Measurements from ENCODE around the gene CDK5.

The CDK5 gene

GRCh38 chr7:151071032-151071866 lies 13.6 kb upstream of the CDK5 start:
- DNase-seq = no peak

- DNase-seq = no peak
Observed at GRCh38 chr7:151070574-151070960, 12.9 kb upstream of the CDK5 start.

GRCh38 chr7:151069841-151070573 lies 12.3 kb upstream of the CDK5 start:
- DNase-seq = no peak

GRCh38 chr7:151068069-151068773 lies 10.5 kb upstream of the CDK5 start:
- DNase-seq = no peak

- no peak for DNase-seq
Observed at GRCh38 chr7:151066273-151066974, 8.7 kb upstream of the CDK5 start.

- DNase-seq = no peak
Observed at GRCh38 chr7:151065516-151065915, 7.8 kb upstream of the CDK5 start.

GRCh38 chr7:151064993-151065392 lies 7.3 kb upstream of the CDK5 start:
- no peak for DNase-seq

GRCh38 chr7:151064454-151064853 lies 6.8 kb upstream of the CDK5 start:
- no peak for DNase-seq

GRCh38 chr7:151063212-151063561 lies 5.5 kb upstream of the CDK5 start:
- DNase-seq = no peak

GRCh38 chr7:151062399-151063211 lies 4.9 kb upstream of the CDK5 start:
- no peak for DNase-seq

- DNase-seq = no peak
Observed at GRCh38 chr7:151062111-151062398, 4.4 kb upstream of the CDK5 start.

GRCh38 chr7:151061213-151062110 lies 3.8 kb upstream of the CDK5 start:
- no peak for DNase-seq

GRCh38 chr7:151060416-151061212 lies 2.9 kb upstream of the CDK5 start:
- no peak for DNase-seq

GRCh38 chr7:151060113-151060415 lies 2.4 kb upstream of the CDK5 start:
- DNase-seq = no peak

- DNase-seq = peak; percentile 73
Observed at GRCh38 chr7:151059367-151060112, 1.8 kb upstream of the CDK5 start, which contains the start of gene SLC4A2. TSS of gene SLC4A2 (plus strand) at chr7:151059589. CDS start at chr7:151061988, 2,399 bp downstream.

- DNase-seq = no peak
Observed at GRCh38 chr7:151058781-151059366, 1.2 kb upstream of the CDK5 start.

GRCh38 chr7:151057989-151058780 lies 488 bp upstream of the CDK5 start:
- DNase-seq = peak; percentile 99

GRCh38 chr7:151056666-151057505 lies 811 bp downstream of the CDK5 start:
- DNase-seq = no peak
